A673 (cell line): Measurements from ENCODE around the gene FUT2.

Experiments
- EZH2 ChIP-seq: fragments of 200-600 bp; sonication (generic); IDR thresholded peaks from 2 replicates; pipeline ENCODE4 v1.6.1; 2017; ENCODE audit warnings: borderline replicate concordance, low read depth, mild to moderate bottlenecking, mixed read lengths, antibody characterized with exemption, low read length; ENCODE audit not compliant: poor library complexity, severe bottlenecking
- TF ChIP-seq, protein P1 (sequence below): fragments of 300-800, 200-600 bp; sonication (generic); conservative IDR thresholded peaks from 2 replicates; pipeline ENCODE4 v1.5.1; 2017; ENCODE audit warnings: low read depth, mild to moderate bottlenecking, antibody characterized with exemption, low read length, moderate library complexity, mixed read lengths

- TF ChIP-seq, protein P1, sequence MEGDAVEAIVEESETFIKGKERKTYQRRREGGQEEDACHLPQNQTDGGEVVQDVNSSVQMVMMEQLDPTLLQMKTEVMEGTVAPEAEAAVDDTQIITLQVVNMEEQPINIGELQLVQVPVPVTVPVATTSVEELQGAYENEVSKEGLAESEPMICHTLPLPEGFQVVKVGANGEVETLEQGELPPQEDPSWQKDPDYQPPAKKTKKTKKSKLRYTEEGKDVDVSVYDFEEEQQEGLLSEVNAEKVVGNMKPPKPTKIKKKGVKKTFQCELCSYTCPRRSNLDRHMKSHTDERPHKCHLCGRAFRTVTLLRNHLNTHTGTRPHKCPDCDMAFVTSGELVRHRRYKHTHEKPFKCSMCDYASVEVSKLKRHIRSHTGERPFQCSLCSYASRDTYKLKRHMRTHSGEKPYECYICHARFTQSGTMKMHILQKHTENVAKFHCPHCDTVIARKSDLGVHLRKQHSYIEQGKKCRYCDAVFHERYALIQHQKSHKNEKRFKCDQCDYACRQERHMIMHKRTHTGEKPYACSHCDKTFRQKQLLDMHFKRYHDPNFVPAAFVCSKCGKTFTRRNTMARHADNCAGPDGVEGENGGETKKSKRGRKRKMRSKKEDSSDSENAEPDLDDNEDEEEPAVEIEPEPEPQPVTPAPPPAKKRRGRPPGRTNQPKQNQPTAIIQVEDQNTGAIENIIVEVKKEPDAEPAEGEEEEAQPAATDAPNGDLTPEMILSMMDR, result no peak
- TF ChIP-seq EZH2, result no peak
Measured at GRCh38 chr19:48708471-48708870, 12.7 kb downstream of the FUT2 start.
